Measurements from ENCODE around the gene OR5I1.
A peak's percentile ranks its signal among the peaks of the same experiment; 100 is the strongest.

Gene OR5I1

GRCh38 chr11:55956521-55956920 is 20.3 kb upstream of the OR5I1 start:
- DNase-seq (ENCODE audit: low read depth) = no peak
- no peak overlapping the region for H3K4me3 ChIP-seq (ENCODE audit: low read depth, low read length)
- no peak for TF ChIP-seq MAX (IDR thresholded peaks at IDR 0.05; ENCODE audit: low read depth, low read length)
- TF ChIP-seq MYC (IDR thresholded peaks at IDR 0.05; ENCODE audit: low read depth, low read length) = no peak
- no peak for TF ChIP-seq POLR2A (IDR thresholded peaks at IDR 0.05; ENCODE audit: extremely low read depth, insufficient read length)
- TF ChIP-seq, protein P1, sequence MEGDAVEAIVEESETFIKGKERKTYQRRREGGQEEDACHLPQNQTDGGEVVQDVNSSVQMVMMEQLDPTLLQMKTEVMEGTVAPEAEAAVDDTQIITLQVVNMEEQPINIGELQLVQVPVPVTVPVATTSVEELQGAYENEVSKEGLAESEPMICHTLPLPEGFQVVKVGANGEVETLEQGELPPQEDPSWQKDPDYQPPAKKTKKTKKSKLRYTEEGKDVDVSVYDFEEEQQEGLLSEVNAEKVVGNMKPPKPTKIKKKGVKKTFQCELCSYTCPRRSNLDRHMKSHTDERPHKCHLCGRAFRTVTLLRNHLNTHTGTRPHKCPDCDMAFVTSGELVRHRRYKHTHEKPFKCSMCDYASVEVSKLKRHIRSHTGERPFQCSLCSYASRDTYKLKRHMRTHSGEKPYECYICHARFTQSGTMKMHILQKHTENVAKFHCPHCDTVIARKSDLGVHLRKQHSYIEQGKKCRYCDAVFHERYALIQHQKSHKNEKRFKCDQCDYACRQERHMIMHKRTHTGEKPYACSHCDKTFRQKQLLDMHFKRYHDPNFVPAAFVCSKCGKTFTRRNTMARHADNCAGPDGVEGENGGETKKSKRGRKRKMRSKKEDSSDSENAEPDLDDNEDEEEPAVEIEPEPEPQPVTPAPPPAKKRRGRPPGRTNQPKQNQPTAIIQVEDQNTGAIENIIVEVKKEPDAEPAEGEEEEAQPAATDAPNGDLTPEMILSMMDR (IDR thresholded peaks at IDR 0.05; ENCODE audit: low read depth, low read length) = no peak

DNA sequence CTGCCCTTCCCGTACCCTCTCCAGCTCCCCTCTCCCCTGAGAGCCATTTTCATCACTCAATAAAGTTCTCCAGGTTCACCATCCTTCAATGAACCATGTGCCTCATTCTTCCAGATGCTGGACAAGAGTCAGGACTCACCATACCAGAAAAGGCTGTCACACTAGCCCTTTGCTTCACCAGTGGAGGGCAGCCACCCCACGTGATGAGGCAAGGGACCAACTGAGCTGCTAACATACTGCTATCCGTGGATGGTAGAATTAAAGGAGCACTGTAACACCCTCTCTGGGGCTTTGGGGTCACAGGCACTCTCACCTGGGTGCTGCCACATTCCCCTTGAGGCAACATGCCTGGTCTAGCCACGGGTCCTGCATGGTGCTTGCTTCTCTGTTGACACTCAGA is 13.1 kb upstream of the OR5I1 start:
- DNase-seq (ENCODE audit: low read depth) = no peak
- TF ChIP-seq, protein P1 (IDR thresholded peaks at IDR 0.05; ENCODE audit: low read depth, low read length) = no peak
- TF ChIP-seq MAX (IDR thresholded peaks at IDR 0.05; ENCODE audit: low read depth, low read length) = no peak
- no peak for TF ChIP-seq MYC (IDR thresholded peaks at IDR 0.05; ENCODE audit: low read depth, low read length)
- no peak for TF ChIP-seq POLR2A (IDR thresholded peaks at IDR 0.05; ENCODE audit: extremely low read depth, insufficient read length)
- no peak overlapping the region for H3K4me3 ChIP-seq (ENCODE audit: low read depth, low read length)

DNA sequence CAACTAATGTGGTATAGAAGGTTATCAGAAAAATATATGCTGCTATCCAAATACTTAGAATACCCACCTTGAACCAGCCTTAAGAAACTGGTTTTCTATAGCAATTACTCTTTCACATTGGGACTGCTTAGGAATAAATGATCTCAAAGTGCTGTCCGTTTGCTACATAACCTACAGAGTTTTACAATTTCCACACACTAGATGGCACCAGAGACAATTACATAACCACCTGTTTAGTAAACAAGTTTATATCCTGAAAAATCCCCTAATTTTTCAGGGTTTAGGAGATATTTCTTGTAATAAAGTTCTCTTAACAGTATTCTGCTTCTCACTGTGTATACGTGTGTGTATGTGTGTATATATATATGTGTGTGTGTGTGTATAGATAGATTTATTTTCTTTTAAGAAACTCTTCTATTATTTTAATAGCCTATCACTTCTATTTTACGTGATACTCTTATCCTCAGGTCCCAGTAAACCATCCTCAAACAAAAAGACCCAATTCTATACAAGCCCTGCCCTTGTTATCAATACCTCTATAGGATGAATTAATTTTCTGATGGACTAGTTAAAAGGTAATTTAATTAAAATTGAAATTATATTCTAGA is 6.7 kb upstream of the OR5I1 start:
- TF ChIP-seq MYC (IDR thresholded peaks at IDR 0.05; ENCODE audit: low read depth, low read length) = no peak
- TF ChIP-seq, protein P1 (IDR thresholded peaks at IDR 0.05; ENCODE audit: low read depth, low read length) = peak; percentile 20
- DNase-seq (ENCODE audit: low read depth) = peak; percentile 58
- H3K4me3 ChIP-seq (ENCODE audit: low read depth, low read length) = no peak overlapping the region

DNA sequence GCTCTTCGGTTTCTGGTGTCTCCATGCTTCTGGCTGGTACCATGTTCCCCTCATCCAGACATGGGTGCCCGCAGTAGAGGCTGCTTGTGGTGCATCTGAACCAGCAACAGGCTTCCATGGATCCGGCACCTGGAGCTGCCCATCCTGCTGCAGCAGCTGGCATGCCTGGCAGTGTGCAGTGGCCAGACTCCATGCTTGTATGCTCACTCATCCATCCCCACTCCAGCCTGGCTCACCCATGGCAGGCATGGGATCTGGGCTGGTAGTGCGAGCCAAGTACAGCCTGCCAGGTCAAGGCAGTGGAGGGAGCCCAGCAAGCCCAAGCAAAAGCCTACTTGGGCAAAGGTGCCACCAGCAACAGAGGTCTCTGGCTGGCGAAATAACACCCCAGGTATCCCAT is 15.7 kb downstream of the OR5I1 start:
- TF ChIP-seq MYC (IDR thresholded peaks at IDR 0.05; ENCODE audit: low read depth, low read length) = no peak
- TF ChIP-seq MAX (IDR thresholded peaks at IDR 0.05; ENCODE audit: low read depth, low read length) = no peak
- no peak for TF ChIP-seq POLR2A (IDR thresholded peaks at IDR 0.05; ENCODE audit: extremely low read depth, insufficient read length)
- TF ChIP-seq, protein P1 (IDR thresholded peaks at IDR 0.05; ENCODE audit: low read depth, low read length) = no peak

GRCh38 chr11:55914482-55914881 is 21.7 kb downstream of the OR5I1 start, which contains the start of gene OR5W2:
Gene OR5W2, minus strand, starts transcription at chr11:55914582. Its CDS starts 0 bp downstream, at chr11:55914582.
- no peak within 1 kb of the TSS for H3K4me3 ChIP-seq (ENCODE audit: low read depth, low read length)
- no peak for DNase-seq (ENCODE audit: low read depth)

More for the DNA sequence above, 15.7 kb downstream of the OR5I1 start:
- DNase-seq (ENCODE audit: low read depth) = no peak
- H3K4me3 ChIP-seq (ENCODE audit: low read depth, low read length) = no peak overlapping the region

More at GRCh38 chr11:55914482-55914881, 21.7 kb downstream of the OR5I1 start, which contains the start of gene OR5W2:
- TF ChIP-seq MAX (IDR thresholded peaks at IDR 0.05; ENCODE audit: low read depth, low read length) = no peak
- no peak for TF ChIP-seq POLR2A (IDR thresholded peaks at IDR 0.05; ENCODE audit: extremely low read depth, insufficient read length)
- TF ChIP-seq, protein P1 (IDR thresholded peaks at IDR 0.05; ENCODE audit: low read depth, low read length) = no peak
- no peak for TF ChIP-seq MYC (IDR thresholded peaks at IDR 0.05; ENCODE audit: low read depth, low read length)

Data from NB4 (cell line).